Testis (tissue), 3 donors: ENCODE results near the gene TEX13A. TPM values are rescaled to one million over a fixed set of nuclear protein-coding genes. Genes with fewer than 3 reads are reported as not detected.
A peak's percentile ranks its signal among the peaks of the same experiment; 100 is the strongest.
"Not testable (repeated sequence)": the region's sequence is repeated elsewhere in the genome, so short reads cannot be mapped to it uniquely, and the experiment has no call there.

Source experiments
- DNase-seq: peaks from one replicate; pipeline ENCODE4 v3.0.0-alpha.2; 2019
- H3K27ac ChIP-seq, 2 donors: fragments of 200-600 bp; sonication (generic); one replicate each; pipeline ENCODE4 v1.5.1; 2019
- H3K27me3 ChIP-seq: fragments of 200-600 bp; sonication (generic); one replicate; pipeline ENCODE4 v1.5.1; 2019
- H3K36me3 ChIP-seq: fragments of 200-600 bp; sonication (generic); one replicate; pipeline ENCODE4 v1.5.1; 2017; ENCODE audit warnings: low read depth; ENCODE audit errors: missing control alignments
- H3K4me1 ChIP-seq: fragments of 200-600 bp; sonication (generic); one replicate; pipeline ENCODE4 v1.5.1; 2019
- H3K4me3 ChIP-seq, 2 donors: fragments of 200-600 bp; sonication (generic); one replicate each; pipeline ENCODE4 v1.5.1; 2017 to 2019
- H3K9me3 ChIP-seq: fragments of 200-600 bp; sonication (generic); one replicate; pipeline ENCODE4 v1.5.1; 2017
- CTCF ChIP-seq, 3 experiments: fragments of 450-650 bp in 2 of 3; fragments of 200-600 bp in 1 of 3; sonication (generic) in 1 of 3; IDR thresholded peaks; one replicate each; pipeline ENCODE4 v1.5.1; 2016 to 2019; ENCODE audit warnings: antibody characterized with exemption in 3 of 3, mild to moderate bottlenecking in 2 of 3, moderate library complexity in 1 of 3
- POLR2A ChIP-seq: fragments of 450-650 bp; IDR thresholded peaks from one replicate; pipeline ENCODE4 v1.6.1; 2017; ENCODE audit warnings: antibody characterized with exemption, mild to moderate bottlenecking, moderate library complexity
- WGBS, 2 donors: methylation state at CpG; one replicate each; pipeline ENCODE4 v1.1.5; 2018; 5-methylcytosine and 5-hydroxymethylcytosine counted together
- intact Hi-C: fragments of 100-400 bp; cut with DNase I; formaldehyde crosslinking; loops from one replicate; pipeline ENCODE4 v1.15.1; 2023; ENCODE audit warnings: low total_unique reads
- polyA plus RNA-seq: library from polyadenylated mRNA; stranded (reverse); fragments of 350-450 nt; fragmentation: Illumina TruSeq; extraction: RNeasy Lipid Tissue Mini Kit (QIAGEN cat#74804); gene quantifications from one replicate; pipeline ENCODE4 v1.2.3, GENCODE V29; 2014; ENCODE audit warnings: low read depth, low replicate concordance; ENCODE audit not compliant: insufficient read depth
- total RNA-seq, 2 donors: library from RNA; depleted of rRNA; stranded (reverse); fragments of >200 nt; gene quantifications; one replicate each; pipeline ENCODE4 v1.2.3, GENCODE V29; 2016

TEX13A gene
- total and polyA plus RNA-seq, 3 donors from 2014 or later: 5.8 to 17.5 (median 6.4) TPM

- Histone ChIP-seq H3K36me3 (no peaks in the 10 kb centered on the region), H3K27ac (no peak overlapping the region), H3K4me3 (no peak overlapping the region), H3K27me3 (no peaks in the 10 kb centered on the region), H3K9me3 (no peaks in the 10 kb centered on the region), H3K4me1 (no peaks in the 10 kb centered on the region)
- no peak for DNase-seq
- TF ChIP-seq POLR2A (no peak), CTCF (IDR thresholded peaks at IDR 0.05) (no peak)
- intact Hi-C loops: no loop called here
- 41 to 44% methylated on average over 3 of the region's 3 CpGs for WGBS, 2 donors
Measured at GRCh38 chrX:105265093-105265492, 44.6 kb upstream of the TEX13A start.

- H3K27ac ChIP-seq: no peak overlapping the region
Measured at GRCh38 chrX:105263801-105264200, 43.3 kb upstream of the TEX13A start.

GRCh38 chrX:105263171-105263570 is 42.7 kb upstream of the TEX13A start:
- no peaks in the 10 kb centered on the region for H3K4me1 ChIP-seq
- no peaks in the 10 kb centered on the region for H3K36me3 ChIP-seq
- H3K9me3 ChIP-seq: no peaks in the 10 kb centered on the region
- TF ChIP-seq CTCF (IDR thresholded peaks at IDR 0.05) (no peak), POLR2A (no peak)
- no peak for DNase-seq
- no peak overlapping the region for H3K27ac ChIP-seq
- 81 to 100% methylated on average over 2 of the region's 2 CpGs for WGBS, 2 donors
- no peaks in the 10 kb centered on the region for H3K27me3 ChIP-seq
- intact Hi-C loops: no loop called here
- no peak overlapping the region for H3K4me3 ChIP-seq

More at GRCh38 chrX:105263801-105264200, 43.3 kb upstream of the TEX13A start:
- no peaks in the 10 kb centered on the region for H3K9me3 ChIP-seq
- intact Hi-C loops: no loop called here
- H3K4me3 ChIP-seq: no peak overlapping the region
- no peaks in the 10 kb centered on the region for H3K27me3 ChIP-seq
- TF ChIP-seq POLR2A (no peak), CTCF (IDR thresholded peaks at IDR 0.05) (no peak)
- H3K36me3 ChIP-seq: no peaks in the 10 kb centered on the region
- no peaks in the 10 kb centered on the region for H3K4me1 ChIP-seq
- no peak for DNase-seq
- 67 to 100% methylated on average over 1 of the region's 1 CpG for WGBS, 2 donors

GRCh38 chrX:105260291-105261043 is 40.0 kb upstream of the TEX13A start:
- TF ChIP-seq POLR2A (no peak), CTCF (IDR thresholded peaks at IDR 0.05) (no peak)
- WGBS, 2 donors: 63% methylated on average over 4 of the region's 8 CpGs; no CpG with 5 or more reads in 1 of the 2 donors
- H3K27me3 ChIP-seq: no peaks in the 10 kb centered on the region
- H3K4me3 ChIP-seq: no peak overlapping the region
- intact Hi-C loops: no loop called here
- H3K27ac ChIP-seq: no peak overlapping the region
- peak; percentile 54 for DNase-seq
- no peaks in the 10 kb centered on the region for H3K36me3 ChIP-seq
- no peaks in the 10 kb centered on the region for H3K4me1 ChIP-seq
- no peaks in the 10 kb centered on the region for H3K9me3 ChIP-seq

GRCh38 chrX:105241056-105241455 is 20.6 kb upstream of the TEX13A start:
- intact Hi-C loops: no loop called here
- Histone ChIP-seq H3K27me3 (no peaks in the 10 kb centered on the region), H3K9me3 (no peaks in the 10 kb centered on the region), H3K36me3 (no peaks in the 10 kb centered on the region), H3K4me3 (no peak overlapping the region), H3K27ac (no peak overlapping the region), H3K4me1 (no peaks in the 10 kb centered on the region)
- TF ChIP-seq CTCF (IDR thresholded peaks at IDR 0.05): no peak
- TF ChIP-seq POLR2A: no peak
- 86 to 96% methylated on average over 2 of the region's 2 CpGs for WGBS, 2 donors
- DNase-seq: no peak

- DNase-seq, H3K27ac ChIP-seq, H3K9me3 ChIP-seq, H3K27me3 ChIP-seq, intact Hi-C loops, H3K4me3 ChIP-seq, H3K36me3 ChIP-seq, H3K4me1 ChIP-seq: not testable (repeated sequence)
- WGBS, 2 donors: 89 to 93% methylated on average over 3 of the region's 3 CpGs
Measured at GRCh38 chrX:105237407-105237806, 16.9 kb upstream of the TEX13A start.
